Measurements from ENCODE around the gene SCN5A. TPM values are rescaled to one million over a fixed set of nuclear protein-coding genes. Genes with fewer than 3 reads are reported as not detected.
A peak's percentile ranks its signal among the peaks of the same experiment; 100 is the strongest.

SCN5A gene
- total RNA-seq, 1 donor from 2014 or later: 0.25 TPM

- Mint-ChIP-seq H3K36me3 (ENCODE audit: low read depth) (no peaks in the 10 kb centered on the region), H3K4me1 (ENCODE audit: low read depth) (no peaks in the 10 kb centered on the region), H3K27ac (ENCODE audit: unreplicated experiment) (no peak overlapping the region), H3K27me3 (ENCODE audit: low read depth) (peaks cover 53% of the 10 kb centered on the region), H3K9me3 (ENCODE audit: low read depth) (no peaks in the 10 kb centered on the region), H3K4me3 (ENCODE audit: unreplicated experiment) (no peak overlapping the region)
- DNase-seq (ENCODE audit: low spot score): peak; percentile 64
- no peak for TF ChIP-seq CTCF (IDR thresholded peaks at IDR 0.05)
These were observed 8.6 kb downstream of the SCN5A start for GRCh38 chr3:38640661-38641452.

GRCh38 chr3:38638354-38638753 lies 11.1 kb downstream of the SCN5A start:
- H3K36me3 Mint-ChIP-seq (ENCODE audit: low read depth): no peaks in the 10 kb centered on the region
- peaks cover 69% of the 10 kb centered on the region for H3K27me3 Mint-ChIP-seq (ENCODE audit: low read depth)
- H3K9me3 Mint-ChIP-seq (ENCODE audit: low read depth): no peaks in the 10 kb centered on the region
- H3K27ac Mint-ChIP-seq (ENCODE audit: unreplicated experiment): no peak overlapping the region
- H3K4me3 Mint-ChIP-seq (ENCODE audit: unreplicated experiment): no peak overlapping the region
- peaks cover 4% of the 10 kb centered on the region for H3K4me1 Mint-ChIP-seq (ENCODE audit: low read depth)
- no peak for TF ChIP-seq CTCF (IDR thresholded peaks at IDR 0.05)
- peak; percentile 36 for DNase-seq (ENCODE audit: low spot score)

GRCh38 chr3:38637906-38638305 lies 11.6 kb downstream of the SCN5A start:
- peaks cover 4% of the 10 kb centered on the region for H3K4me1 Mint-ChIP-seq (ENCODE audit: low read depth)
- H3K36me3 Mint-ChIP-seq (ENCODE audit: low read depth): no peaks in the 10 kb centered on the region
- no peak overlapping the region for H3K4me3 Mint-ChIP-seq (ENCODE audit: unreplicated experiment)
- peaks cover 69% of the 10 kb centered on the region for H3K27me3 Mint-ChIP-seq (ENCODE audit: low read depth)
- no peaks in the 10 kb centered on the region for H3K9me3 Mint-ChIP-seq (ENCODE audit: low read depth)
- DNase-seq (ENCODE audit: low spot score): peak; percentile 62
- TF ChIP-seq CTCF (IDR thresholded peaks at IDR 0.05): no peak
- H3K27ac Mint-ChIP-seq (ENCODE audit: unreplicated experiment): no peak overlapping the region

GRCh38 chr3:38636881-38637280 lies 12.6 kb downstream of the SCN5A start:
- no peak for DNase-seq (ENCODE audit: low spot score)

GRCh38 chr3:38636464-38636863 lies 13.0 kb downstream of the SCN5A start:
- no peak overlapping the region for H3K27ac Mint-ChIP-seq (ENCODE audit: unreplicated experiment)
- DNase-seq (ENCODE audit: low spot score): no peak
- no peaks in the 10 kb centered on the region for H3K9me3 Mint-ChIP-seq (ENCODE audit: low read depth)
- no peaks in the 10 kb centered on the region for H3K36me3 Mint-ChIP-seq (ENCODE audit: low read depth)
- peaks cover 63% of the 10 kb centered on the region for H3K27me3 Mint-ChIP-seq (ENCODE audit: low read depth)
- no peak for TF ChIP-seq CTCF (IDR thresholded peaks at IDR 0.05)
- no peak overlapping the region for H3K4me3 Mint-ChIP-seq (ENCODE audit: unreplicated experiment)
- H3K4me1 Mint-ChIP-seq (ENCODE audit: low read depth): peaks cover 4% of the 10 kb centered on the region

More at GRCh38 chr3:38636881-38637280, 12.6 kb downstream of the SCN5A start:
- Mint-ChIP-seq H3K27me3 (ENCODE audit: low read depth) (peaks cover 63% of the 10 kb centered on the region), H3K9me3 (ENCODE audit: low read depth) (no peaks in the 10 kb centered on the region), H3K4me3 (ENCODE audit: unreplicated experiment) (no peak overlapping the region), H3K27ac (ENCODE audit: unreplicated experiment) (no peak overlapping the region), H3K4me1 (ENCODE audit: low read depth) (peaks cover 4% of the 10 kb centered on the region), H3K36me3 (ENCODE audit: low read depth) (no peaks in the 10 kb centered on the region)
- TF ChIP-seq CTCF (IDR thresholded peaks at IDR 0.05): no peak

Data from chondrocyte (in vitro differentiated cells).